Measurements from ENCODE around the gene PRELP. TPM values are rescaled to one million over a fixed set of nuclear protein-coding genes. Genes with fewer than 3 reads are reported as not detected.
A peak's percentile ranks its signal among the peaks of the same experiment; 100 is the strongest.
"Not testable (repeated sequence)": the region's sequence is repeated elsewhere in the genome, so short reads cannot be mapped to it uniquely, and the experiment has no call there.

PRELP gene
- total and polyA plus RNA-seq, 10 donors, result 4.9 to 50.3 (median 29.2) TPM

- WGBS, 5 donors, result 89 to 100% (median 94%) methylated on average over 3 of the region's 3 CpGs
- peaks cover 0 to 35% (median 0%) of the 10 kb centered on the region in 7 donors for H3K27me3 ChIP-seq (replicated peaks in 1 of 7)
- no peaks in the 10 kb centered on the region for H3K36me3 ChIP-seq
- TF ChIP-seq POLR2A (IDR thresholded peaks at IDR 0.05) (no peak), CTCF (IDR thresholded peaks at IDR 0.05 in 8 of 11, conservative IDR thresholded peaks at IDR 0.05 in 3 of 11) (no peak), POLR2AphosphoS5 (IDR thresholded peaks at IDR 0.05) (no peak)
- no peaks in the 10 kb centered on the region for H3K9me3 ChIP-seq
- no peak overlapping the region for H3K4me3 ChIP-seq
- no peak for DNase-seq
- intact Hi-C loops (cut with DNase I; ENCODE audit: low total_unique reads), result no loop called here
- H3K4me1 ChIP-seq, result peaks cover 0 to 36% (median 8%) of the 10 kb centered on the region in 6 donors
- H3K27ac ChIP-seq, result peak overlapping the region in 3 of 8 donors; percentile 58 to 67 (median 63)
Measured at GRCh38 chr1:203464743-203465142, 10.9 kb upstream of the PRELP start.

DNA sequence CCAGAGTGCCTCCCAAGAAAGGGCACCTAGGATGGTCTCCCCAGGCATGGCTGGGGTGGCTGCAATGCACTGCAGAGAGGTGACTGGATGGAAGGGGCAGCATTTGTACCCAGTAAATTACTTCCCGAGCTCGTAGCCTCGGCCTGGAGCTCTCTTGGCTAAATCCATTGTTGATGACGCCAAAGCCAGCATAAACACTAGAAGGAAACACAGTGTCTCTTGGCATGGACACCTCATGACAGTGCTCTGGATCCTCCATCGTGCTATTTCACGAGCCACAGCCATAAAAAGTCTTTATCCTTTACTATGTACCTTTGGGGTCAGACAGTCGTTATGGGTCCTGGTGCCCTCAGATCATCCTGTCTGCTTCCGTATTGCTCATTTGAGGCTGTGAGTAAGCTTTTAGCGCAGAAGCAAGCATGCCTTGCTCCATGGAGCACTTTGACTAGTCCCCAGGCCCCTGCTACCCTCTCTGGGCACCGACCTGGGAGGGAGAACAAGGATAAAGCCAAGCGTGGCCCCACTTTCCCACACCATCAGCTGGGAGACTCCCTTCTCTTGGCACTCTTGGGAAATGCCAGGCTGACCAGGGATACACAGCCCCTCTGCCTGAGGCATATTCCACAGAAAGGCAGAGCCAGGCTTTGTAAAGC lies 10.3 kb upstream of the PRELP start:
- H3K9me3 ChIP-seq, result no peaks in the 10 kb centered on the region
- no peak overlapping the region for H3K4me3 ChIP-seq
- no peaks in the 10 kb centered on the region for H3K36me3 ChIP-seq
- H3K27ac ChIP-seq, result peak overlapping the region in 5 of 8 donors; percentile 23 to 67 (median 58)
- no peak for TF ChIP-seq POLR2AphosphoS5 (IDR thresholded peaks at IDR 0.05)
- no peak for TF ChIP-seq POLR2A (IDR thresholded peaks at IDR 0.05)
- 80 to 95% (median 90%) methylated on average over 11 of the region's 11 CpGs for WGBS, 5 donors
- no peak for DNase-seq
- peaks cover 0 to 40% (median 0%) of the 10 kb centered on the region in 7 donors for H3K27me3 ChIP-seq (replicated peaks in 1 of 7)
- intact Hi-C loops (cut with DNase I; ENCODE audit: low total_unique reads), result no loop called here
- H3K4me1 ChIP-seq, result peaks cover 0 to 41% (median 8%) of the 10 kb centered on the region in 6 donors

DNA sequence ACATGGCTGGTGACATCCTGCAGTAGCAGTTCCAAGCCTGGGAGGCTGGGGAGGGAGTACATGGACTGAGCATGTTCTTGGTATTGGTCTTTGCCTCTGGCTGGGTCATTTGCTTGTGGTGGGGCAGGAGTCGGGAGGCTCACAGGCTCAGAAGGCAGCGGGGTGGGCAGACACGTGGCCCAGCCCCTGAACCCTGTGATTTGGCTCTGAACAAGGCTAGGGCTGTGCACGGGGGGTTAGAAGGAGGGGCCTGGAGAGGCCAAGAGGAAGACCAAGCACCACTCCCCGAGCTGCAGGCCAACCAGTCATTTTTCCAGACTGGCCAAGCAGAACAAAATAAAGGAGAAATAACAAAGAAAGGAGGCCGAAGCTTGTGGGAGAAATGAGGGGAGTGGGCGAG lies 9.7 kb upstream of the PRELP start:
- Histone ChIP-seq H3K4me1 (peaks cover 0 to 43% (median 8%) of the 10 kb centered on the region in 6 donors), H3K27ac (peak overlapping the region in 6 of 8 donors; percentile 4 to 67 (median 54)), H3K9me3 (no peaks in the 10 kb centered on the region), H3K36me3 (no peaks in the 10 kb centered on the region), H3K4me3 (no peak overlapping the region), H3K27me3 (replicated peaks in 1 of 7) (peaks cover 0 to 47% (median 0%) of the 10 kb centered on the region in 7 donors)
- TF ChIP-seq CTCF (IDR thresholded peaks at IDR 0.05 in 8 of 11, conservative IDR thresholded peaks at IDR 0.05 in 3 of 11) (no peak), POLR2AphosphoS5 (IDR thresholded peaks at IDR 0.05) (peak in 2 of 3 donors; percentile 17 to 45)
- intact Hi-C loops (cut with DNase I; ENCODE audit: low total_unique reads), result no loop called here
- WGBS, 5 donors, result 35 to 66% (median 45%) methylated on average over 7 of the region's 7 CpGs
- DNase-seq, result no peak

GRCh38 chr1:203466906-203467549 lies 8.6 kb upstream of the PRELP start:
- H3K4me3 ChIP-seq; H3K36me3 ChIP-seq; H3K9me3 ChIP-seq; DNase-seq; intact Hi-C loops (cut with DNase I; ENCODE audit: low total_unique reads): not testable (repeated sequence)
- WGBS, 5 donors, result 88 to 92% (median 89%) methylated on average over 13 of the region's 13 CpGs
- H3K27me3 ChIP-seq (replicated peaks in 1 of 7), result peaks cover 0 to 49% (median 0%) of the 10 kb centered on the region in 7 donors
- peak overlapping the region in 5 of 8 donors; percentile 32 to 67 (median 58) for H3K27ac ChIP-seq
- H3K4me1 ChIP-seq, result peaks cover 0 to 34% (median 8%) of the 10 kb centered on the region in 6 donors

GRCh38 chr1:203467550-203467921 lies 8.1 kb upstream of the PRELP start:
- Histone ChIP-seq H3K4me1 (peaks cover 0 to 29% (median 7%) of the 10 kb centered on the region in 6 donors), H3K27me3 (replicated peaks in 1 of 7) (peaks cover 0 to 49% (median 0%) of the 10 kb centered on the region in 7 donors), H3K36me3 (no peaks in the 10 kb centered on the region), H3K27ac (peak overlapping the region in 4 of 8 donors; percentile 32 to 67 (median 56)), H3K9me3 (no peaks in the 10 kb centered on the region), H3K4me3 (no peak overlapping the region)
- DNase-seq, result no peak
- WGBS, 5 donors, result 63 to 80% (median 75%) methylated on average over 9 of the region's 9 CpGs
- intact Hi-C loops (cut with DNase I; ENCODE audit: low total_unique reads), result no loop called here
- TF ChIP-seq CTCF (IDR thresholded peaks at IDR 0.05 in 8 of 11, conservative IDR thresholded peaks at IDR 0.05 in 3 of 11) (no peak), POLR2AphosphoS5 (IDR thresholded peaks at IDR 0.05) (peak in 2 of 3 donors; percentile 32 to 37)

Data from spleen (tissue), 11 donors.